Measurements from ENCODE around the gene SH3RF3.
A peak's percentile ranks its signal among the peaks of the same experiment; 100 is the strongest.

The SH3RF3 gene

DNA sequence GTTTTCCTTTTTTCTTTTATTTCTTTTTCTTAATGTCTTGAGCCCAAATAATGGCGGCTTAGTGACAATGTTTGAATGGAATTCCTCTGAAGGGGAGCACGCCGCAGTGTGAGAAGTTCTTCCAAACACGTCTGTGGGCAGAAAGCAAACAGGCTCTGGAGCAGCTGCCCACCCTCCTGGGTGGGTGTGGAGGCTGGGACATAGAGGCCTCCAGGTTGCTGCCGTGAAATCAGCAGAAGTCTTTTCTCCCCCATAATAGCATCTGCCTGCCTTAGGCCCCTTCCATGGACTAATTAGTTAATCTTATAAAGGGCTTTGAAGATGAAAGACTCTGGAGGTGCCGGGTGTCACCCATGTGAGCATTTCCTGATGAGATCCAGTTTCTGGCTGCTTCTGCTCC, 213.9 kb downstream of the SH3RF3 start:
- no peak for DNase-seq

DNA sequence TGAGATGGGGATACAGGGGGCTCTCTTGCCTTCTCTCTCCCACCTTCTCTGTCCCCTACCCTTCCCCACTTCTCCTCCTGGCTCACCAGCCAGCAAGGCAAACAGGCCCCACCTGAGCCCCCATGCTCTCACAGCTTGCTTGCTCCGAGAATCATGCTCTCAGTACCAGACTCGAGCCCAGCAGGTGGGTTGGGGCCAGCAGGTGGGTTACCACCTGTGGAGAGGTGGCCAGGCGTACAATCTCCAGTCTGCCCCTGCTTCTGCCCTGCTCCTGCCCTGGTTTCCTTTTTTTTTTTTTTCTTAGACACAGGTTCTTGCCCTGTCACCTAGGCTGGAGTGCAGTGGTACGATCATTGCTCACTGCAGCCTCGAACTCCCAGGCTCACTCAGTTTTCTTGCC, 214.5 kb downstream of the SH3RF3 start:
- no peak for DNase-seq

DNA sequence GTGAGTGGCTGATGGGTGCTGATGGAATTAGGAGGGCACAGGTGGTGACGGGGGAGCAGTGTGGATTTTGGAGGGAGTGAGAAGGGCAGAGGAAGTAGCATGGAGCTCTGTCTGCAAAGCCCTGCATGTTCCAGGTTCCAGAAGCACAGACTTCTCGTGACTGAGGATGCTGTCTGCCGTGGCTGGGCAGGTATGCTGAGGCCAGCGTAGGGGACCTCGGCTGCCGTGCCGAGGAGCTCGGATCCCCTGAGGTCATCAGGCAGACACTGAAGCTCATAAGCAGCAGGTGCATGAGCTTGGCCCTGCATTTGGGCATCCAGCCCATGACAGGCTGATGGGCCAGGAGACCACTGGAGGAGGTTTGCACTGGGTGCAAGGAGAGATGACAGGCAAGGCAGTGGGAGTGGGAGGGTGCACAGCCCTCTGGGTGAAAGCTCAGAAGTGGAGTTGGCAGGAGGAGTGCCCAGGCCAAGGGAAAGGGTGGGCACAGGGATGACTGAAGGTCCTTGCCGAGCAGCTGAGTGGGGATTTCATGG, 215.3 kb downstream of the SH3RF3 start:
- no peak for DNase-seq

DNA sequence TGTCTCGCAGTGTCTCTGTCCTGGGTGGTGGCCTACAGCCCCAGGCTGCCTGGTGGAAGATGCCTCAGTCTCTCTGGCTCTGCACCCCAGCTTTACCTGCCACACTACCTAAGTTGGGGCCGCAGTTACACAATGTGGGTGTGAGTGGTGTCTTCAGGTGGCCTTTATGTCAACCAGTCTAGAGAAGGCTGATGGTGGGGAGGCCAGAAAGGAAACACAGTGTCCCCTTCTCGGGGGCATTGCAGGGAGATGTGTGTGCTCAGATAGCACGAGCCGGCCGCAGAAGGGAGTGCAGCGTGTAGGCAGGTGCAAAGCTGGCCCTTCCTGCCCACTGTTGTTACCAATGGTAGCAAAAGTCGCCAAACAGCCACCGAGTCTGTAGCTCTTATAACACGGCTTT, 216.1 kb downstream of the SH3RF3 start:
- DNase-seq = no peak

DNA sequence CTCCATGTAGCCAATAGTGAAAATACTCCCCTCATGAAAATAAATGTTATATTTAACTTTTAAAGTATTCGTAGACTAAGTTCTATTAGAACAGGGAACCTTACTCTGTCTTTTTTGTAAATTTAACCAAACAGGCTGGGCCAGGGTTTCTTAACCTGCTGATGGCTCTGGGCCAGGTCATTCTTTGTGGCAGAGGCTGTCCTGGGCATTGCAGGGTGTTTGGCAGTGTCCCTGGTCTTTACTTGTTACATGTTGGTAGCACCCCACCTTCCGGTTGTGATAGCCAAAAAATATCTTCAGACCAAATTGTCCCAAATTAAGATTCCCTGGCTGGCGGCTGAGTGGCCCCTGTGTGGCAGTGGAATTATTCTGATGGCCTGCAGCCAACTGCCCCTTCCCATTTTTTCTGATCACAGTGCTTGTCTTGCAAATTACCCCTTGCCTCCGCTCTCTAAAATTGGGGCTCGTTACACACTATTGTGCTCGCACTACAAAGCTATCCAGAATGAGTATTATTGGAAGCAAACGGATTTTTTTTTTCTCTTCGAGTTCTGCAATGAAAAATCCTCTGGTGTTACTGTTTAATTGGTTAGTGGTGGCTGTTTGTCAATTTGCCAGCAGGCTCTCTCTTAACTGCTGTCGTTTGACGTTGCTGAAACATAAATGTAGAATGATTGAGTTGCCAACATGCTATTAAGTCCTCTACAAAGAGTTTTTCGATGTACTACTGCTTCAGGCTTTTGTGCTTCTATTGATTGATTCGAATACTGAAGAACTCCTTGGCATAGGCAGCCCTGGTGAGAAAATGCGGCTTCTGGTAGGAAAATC, 216.9 kb downstream of the SH3RF3 start:
- no peak for DNase-seq

DNA sequence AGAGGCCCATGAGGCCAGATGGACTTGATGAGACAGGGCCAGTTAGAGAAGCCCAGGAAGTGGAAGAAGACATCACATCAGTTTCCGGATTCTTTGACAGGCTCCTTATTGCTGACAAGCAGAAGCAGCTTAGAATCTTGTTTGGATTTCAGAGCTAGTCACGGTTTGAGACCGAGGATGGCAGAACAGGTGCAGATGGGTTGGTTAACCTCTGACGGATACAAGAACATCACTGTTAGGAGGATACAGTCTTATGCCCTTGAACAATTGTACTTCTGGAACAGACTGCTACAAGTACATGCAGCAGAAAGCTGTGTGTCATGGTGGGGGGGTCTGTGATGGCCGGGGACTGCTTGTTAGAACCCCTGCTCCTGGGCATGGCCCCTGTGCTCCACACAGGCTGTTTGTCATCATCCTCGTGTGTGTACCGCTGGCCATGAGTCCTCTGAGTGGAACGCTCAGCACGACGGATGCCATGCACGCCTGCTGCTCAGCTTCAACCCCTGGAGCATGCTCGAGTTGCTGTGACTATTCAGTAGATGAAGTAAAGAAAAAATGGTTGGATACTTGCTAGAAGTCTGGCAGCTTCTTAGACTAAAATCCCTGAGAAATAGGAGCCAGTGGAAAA, 217.7 kb downstream of the SH3RF3 start:
- no peak for DNase-seq

DNA sequence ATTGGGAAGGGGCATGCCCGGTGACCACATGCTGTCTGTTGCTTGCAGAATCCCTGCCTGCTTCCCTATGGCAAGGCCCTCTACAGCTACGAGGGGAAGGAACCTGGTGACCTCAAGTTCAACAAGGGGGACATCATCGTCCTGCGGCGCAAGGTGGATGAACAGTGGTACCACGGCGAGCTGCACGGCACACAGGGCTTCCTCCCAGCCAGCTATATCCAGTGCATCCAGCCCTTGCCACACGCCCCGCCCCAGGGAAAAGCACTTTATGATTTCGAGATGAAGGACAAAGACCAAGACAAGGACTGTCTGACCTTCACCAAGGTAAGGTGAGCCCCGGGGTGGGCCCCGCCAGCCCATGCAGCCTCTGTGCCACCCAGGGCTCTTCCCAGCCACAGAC, 218.6 kb downstream of the SH3RF3 start:
- DNase-seq = no peak

DNA sequence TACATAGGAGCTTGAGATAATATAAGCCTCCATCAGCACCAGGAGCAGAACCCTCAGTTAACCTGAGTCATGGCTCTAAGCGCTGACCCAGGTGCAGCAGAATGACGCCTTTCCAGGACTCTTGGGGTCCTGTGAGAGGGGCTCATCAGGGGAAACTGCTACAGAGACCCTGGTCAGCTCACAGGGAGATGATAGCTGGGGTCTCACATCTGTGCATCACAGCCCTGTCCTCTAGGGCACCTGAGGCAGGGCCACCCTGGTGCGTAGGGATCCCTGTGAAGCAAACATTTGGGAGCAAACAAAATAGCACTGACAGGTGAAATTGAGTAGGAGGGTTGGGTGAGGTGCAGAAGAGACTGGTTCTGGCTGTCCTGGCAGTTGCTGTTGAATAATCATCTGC, 219.2 kb downstream of the SH3RF3 start:
- DNase-seq = no peak

DNA sequence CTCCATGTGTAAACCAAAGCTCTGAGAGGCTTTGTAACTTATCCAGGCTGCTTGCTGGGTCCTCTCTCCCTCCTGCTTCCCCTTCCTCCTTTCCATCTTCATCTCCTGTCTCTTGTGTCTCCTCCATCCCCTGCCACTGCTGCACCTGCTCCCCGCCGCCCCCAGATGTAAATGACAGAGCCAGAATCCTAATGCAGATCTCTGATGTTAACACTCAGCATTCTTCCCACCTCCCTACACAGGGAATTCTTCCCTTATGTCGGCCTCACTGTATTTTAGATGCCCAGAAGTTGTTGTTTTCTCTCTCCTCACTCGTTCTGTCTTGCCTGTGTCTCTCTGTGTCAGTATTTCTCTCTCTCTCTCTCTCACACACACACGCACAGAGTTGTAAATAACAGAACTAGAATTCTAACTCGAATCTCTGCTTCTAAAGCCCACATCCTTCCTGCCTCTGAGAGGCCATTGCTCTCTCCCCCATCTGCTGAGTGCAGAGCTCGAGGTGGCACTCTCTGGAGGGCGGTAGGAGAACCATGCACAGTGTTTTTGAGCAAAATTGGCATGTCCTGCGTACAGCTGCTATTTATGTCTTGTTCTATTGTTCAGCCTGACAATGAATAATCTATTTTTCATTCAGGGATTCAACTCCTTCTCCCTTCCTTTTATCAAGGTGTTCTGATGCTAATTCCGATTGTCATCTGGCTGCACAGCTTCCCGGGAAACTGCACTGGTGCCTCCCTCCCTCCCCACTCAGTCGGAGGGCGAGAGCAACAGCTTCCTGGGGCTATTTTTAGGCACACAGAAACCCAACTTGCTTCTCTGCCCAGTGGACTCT, 219.9 kb downstream of the SH3RF3 start:
- peak; percentile 41 to 58 for DNase-seq

DNA sequence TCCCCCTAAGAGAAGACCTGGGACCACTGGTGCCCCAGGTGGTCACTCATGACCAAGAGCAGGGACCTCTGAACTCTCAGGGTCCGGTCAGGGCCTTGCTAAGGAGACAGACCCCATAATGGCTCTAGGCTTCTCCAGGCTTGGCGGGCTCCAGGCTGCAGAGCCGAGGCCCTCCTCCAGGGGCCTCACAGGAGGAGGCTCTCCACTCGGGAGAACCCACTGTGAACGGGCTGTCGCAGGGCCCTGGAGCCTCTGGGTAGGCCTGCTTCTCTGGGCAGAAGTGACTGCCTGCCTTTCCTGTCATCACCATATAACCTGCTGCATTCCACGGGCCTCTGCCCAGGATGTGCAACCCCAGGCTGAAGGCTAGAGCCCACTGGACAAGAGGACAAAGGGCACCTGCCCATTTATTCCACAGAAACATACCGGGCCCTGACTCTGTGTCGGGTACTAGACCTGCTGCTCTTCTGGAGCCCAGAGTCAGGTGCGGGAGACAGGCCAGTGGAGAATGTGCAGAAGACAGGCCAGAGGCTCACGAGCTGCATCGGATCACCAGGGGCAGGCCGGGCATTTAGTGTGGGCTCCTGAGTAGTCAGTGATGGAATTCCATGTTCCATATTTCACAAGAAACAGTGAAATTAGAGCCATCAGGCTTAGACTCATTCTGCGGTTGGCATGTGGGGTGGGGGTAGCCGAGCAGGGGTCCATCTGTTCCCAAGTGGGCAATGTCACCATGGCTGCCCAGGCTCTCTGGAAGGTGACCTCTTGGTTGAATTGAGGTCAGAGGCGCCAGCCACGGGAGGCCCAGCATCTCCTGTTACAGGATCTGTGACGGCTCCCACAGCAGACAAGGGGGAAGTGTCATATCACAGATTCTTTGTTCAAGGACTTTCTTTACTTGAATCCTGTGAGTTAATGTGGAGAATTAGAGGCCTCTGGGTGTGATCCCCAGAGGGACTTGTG, 220.8 kb downstream of the SH3RF3 start:
- no peak for DNase-seq

DNA sequence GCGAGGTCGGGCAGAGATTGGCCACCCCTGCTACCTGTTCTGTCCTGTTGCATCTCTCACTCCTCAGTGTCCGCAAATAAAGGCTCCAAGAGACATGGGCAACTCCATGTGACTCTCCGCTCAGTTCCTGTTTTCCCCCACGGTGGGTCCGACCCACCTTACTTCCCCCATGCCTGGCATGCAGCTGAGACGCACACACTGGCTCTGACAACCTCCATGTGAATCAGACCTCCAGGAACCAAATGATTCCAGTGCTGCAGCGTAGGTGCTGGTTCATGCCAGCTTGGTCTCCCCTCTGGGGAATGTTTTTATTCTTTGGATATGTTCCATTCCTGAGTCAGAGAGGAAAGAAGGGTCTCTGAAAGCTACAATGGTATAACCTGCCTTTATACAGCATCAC, 221.5 kb downstream of the SH3RF3 start:
- no peak for DNase-seq

DNA sequence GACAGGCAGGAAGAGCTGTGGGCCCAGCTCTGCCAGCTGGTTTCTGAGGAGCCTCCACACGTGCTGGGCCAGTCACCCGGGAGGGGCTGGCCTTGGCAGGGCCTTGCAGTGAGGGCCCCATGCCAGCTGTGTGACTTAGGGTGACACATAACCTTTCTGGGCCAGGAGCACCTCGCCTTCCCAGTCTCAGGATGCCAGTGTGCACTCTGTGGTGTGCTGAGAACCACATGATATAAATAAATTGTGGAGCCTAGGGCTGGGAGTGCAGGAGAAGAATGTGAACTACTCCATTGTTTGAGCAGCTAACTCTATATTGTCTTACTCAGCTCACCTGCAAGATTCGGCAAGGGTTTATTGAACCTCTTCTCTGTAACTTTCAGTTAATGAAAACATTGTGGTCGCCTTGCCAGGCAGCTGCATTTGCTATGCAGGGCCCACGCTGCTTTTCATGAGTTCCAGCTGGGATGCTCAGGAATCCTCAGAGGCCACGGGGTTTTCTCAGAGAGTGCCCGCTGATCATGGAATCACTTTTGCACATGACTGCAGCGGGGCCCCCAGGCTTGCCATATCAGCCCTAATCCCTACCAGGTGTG, 222.3 kb downstream of the SH3RF3 start:
- DNase-seq = peak in 1 of 2 donors; percentile 6

DNA sequence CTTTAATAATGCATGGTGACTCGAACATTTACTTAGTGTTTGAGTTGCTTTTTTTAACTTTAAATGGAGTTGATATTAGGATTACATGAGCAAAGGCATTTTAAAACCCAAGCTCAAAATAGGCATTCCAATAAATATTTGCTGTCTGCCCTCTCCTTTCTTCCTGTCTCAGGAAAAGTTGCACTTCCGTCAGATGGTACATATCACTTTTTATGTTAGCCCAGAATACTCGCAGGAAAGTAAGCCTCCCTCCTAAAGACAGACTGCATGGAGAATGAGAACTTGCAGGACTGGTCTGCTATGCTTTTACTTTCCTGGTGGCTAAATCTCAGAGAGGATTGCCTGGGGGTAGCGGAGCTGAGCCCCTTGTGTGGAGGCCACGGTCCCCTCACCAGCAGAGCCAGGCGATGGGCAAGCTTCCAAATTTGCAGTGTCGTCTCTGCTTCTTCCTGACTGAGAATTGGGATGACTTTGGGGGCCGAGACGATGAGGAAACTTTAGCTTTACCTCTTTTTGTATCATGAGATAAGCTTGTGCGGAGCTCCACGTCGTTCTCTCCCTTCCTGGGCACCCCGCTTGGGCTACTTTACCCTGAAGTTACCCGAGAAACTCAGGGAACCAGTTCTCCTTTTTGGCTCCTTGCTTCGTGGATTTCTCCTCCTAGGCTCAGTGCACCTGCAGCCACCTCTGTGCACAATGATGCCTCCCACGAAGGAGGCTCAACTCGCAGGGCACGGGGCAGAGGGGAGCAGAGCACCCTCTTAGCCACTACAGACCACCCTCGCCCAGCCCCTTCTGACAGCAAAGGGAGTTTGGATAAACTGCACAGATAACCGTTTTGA, 223.3 kb downstream of the SH3RF3 start:
- DNase-seq = no peak

DNA sequence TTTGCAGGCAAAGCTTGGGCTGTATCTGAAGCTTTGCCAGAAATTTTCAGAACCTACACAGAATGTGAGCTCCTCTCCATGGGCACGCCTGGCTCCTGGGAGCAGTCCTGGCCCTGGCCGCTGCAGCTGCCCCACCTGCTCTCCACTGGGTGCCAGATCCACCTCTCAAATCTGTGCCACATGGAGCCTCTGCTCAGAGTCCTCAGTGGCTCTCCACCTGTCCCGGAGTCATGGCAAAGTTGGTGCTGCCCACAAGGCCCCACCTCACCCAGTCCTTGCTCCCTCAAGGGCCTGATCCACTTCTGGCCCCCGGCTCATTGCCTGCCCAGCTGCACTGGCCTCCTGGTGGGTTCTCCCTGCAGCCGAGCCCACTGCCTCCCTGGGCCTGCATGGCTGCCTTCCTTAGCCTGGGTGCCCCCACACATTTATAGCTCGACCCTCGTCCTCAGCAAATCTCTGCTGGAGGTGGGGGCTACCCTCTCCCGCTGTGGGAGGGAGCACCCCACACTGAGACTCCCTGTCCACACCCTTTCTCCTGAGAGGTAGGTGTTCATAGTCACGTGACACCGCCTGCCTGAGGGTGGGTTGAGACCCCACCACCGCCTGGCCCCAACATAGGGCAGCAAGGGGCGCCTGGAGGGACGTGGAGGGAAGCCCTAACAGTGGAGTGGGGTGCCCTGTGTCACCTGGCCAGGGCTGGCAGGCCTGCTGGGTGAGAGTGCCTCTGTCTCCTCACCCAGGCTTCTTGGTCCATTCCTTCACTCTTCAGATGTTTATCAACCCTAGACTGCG, 224.1 kb downstream of the SH3RF3 start:
- no peak for DNase-seq

DNA sequence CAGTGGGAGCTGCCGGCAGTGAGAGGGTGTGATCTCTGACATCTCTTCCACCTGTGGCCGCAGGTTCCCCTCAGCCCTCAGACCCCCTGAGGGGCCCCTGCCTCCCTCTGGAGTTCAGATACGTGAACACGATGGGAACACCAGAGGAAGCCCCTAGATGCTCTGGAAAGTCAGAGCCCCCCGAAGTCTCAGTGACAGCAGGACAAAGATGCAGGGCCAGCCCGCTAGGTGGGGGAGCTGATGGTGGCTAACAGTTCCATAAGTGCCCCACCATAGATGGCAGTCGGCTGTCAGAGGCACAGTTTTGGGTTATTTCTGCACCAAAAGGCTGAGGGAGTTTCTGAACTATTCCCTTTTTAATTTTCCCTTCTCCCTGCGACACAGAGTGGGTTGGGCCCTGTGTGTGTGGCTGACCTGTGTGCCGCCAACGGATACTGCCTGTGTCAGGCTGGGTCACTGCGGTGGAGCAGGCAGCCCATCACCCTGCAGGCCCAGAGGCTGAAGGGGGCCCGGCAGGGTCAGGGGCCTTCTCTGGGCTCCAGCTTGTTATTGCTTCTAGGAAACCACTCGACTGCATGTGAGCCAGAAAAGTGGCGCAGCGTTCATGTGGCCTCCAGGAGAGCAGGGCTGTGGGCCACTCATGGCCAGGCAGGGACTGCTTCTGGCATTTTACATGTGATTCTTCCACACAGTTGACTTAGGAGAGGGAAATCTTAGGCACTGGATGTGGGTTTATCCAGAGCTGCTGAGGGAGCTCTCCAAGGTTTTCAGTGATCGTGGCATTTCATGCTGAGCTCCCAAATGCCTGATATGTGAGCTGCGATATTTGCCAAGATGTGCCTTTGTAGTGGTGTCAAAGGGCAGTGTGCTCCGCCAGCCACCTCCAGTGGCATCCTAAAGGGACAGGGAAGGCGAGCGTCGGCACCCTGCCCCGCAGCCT, 225.1 kb downstream of the SH3RF3 start:
- DNase-seq = no peak

DNA sequence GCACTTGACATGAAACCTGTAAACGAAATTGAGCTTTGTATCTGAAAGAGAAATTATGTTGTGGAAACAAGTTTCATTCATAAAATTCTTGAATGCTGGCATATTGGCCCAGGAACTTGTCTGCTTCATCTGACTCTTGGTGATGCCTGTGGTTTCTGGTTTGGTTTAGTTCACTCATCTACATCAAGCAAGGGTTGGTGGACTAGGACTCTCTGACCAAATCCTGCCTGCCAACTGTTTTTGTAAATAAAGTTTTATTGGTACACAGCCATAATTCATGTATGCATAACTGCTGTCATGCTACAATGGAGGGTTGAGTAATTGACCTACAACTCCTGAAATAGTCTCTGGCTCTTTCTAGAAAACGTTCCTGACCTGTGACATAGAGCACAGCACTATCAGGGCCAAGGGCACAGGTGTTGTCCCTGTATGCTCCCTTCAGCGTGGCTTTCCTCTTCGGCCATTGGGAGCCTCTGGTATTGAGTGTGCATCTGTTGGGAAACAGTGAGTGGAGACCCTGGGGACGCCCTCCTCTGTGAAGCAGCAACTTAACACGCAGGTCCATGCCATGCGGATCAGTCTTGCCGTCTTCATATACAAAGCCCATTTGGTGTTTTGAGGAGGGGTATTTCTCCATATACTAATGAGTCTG, 226.3 kb downstream of the SH3RF3 start:
- DNase-seq = no peak

DNA sequence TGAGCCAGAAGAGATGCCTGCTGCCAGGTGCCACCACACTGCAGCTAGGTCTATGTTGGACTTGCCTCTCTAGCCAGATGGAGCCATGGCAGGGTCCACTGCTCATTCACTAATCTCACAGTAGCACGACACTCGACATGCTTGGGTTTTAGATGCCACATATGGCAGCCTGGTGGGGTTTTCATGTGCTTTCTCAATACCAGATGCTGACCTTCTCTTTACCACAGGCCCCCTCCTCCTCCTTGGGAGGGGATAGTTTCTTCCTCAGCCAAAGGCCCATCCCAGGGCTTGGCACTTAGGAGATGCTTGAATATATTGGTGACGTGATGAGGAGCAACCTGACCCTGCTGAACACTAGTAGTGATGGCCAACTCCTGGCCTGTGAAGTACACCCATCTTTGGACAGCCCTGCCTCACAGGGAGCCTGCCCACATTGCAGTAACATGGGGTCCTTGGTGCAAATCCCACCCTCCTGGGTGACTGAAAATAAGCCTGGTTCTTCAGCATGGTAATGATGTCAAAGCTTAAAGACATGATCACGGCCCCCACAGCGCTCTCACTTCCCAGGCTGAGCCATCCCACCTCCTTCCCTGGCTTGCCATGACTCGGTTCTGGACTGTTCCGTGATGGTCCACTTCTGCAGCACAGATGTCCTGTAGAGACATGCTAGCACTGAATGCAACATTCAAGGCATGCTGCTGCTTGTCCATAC, 227.5 kb downstream of the SH3RF3 start:
- DNase-seq = no peak

DNA sequence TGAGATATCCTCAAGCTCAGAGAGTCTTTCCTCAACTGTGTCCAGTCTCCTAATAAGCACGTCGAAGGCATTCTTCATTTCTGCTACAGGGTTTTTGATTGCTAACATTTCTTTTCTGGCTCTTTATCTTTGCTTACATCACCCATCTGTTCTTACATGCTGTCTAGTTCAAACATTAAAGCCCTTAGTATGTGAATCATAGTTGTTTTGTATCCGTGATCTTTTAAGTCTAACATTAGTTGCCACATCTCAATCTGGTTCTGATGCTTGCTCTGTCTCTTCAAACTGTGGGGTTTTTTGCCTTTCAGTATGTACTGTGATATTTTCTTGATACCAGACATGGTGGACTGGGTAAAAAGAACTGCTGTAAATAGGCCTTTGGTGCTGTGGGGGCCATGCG, 235.2 kb downstream of the SH3RF3 start:
- no peak for DNase-seq

Data from CD4-positive, alpha-beta T cell treated with Interferon alpha-2 for 1 hour (primary cell).